K562 (cell line): ENCODE results near the gene SLC25A42. TPM values are rescaled to one million over a fixed set of nuclear protein-coding genes. Genes with fewer than 3 reads are reported as not detected.

Experiments used
- BMI1 ChIP-seq: fragments of 150-350 bp; IDR thresholded peaks from 2 replicates; pipeline ENCODE4 v1.6.1; 2014; ENCODE audit warnings: low read length
- CTCFL ChIP-seq: IDR thresholded peaks from 2 replicates; pipeline ENCODE4 v1.6.1; 2011; ENCODE audit warnings: borderline replicate concordance, low read depth, mild to moderate bottlenecking, moderate library complexity, low read length; ENCODE audit not compliant: insufficient read depth, poor library complexity, severe bottlenecking
- HNRNPH1 ChIP-seq: fragments of 200-400 bp; formaldehyde crosslinking; optimal IDR thresholded peaks from 2 replicates; pipeline ENCODE3; 2017; ENCODE audit warnings: low read depth, mild to moderate bottlenecking, low read length, moderate library complexity
- L3MBTL2 ChIP-seq: fragments of 450-650 bp; IDR thresholded peaks from 2 replicates; pipeline ENCODE4 v1.6.1; 2016; ENCODE audit warnings: mild to moderate bottlenecking, moderate library complexity
- MEIS2 ChIP-seq: fragments of 450-650 bp; IDR thresholded peaks from 2 replicates; pipeline ENCODE4 v1.6.1; 2014; ENCODE audit warnings: mild to moderate bottlenecking; ENCODE audit not compliant: partially characterized antibody
- NCOA1 ChIP-seq: fragments of 450-650 bp; IDR thresholded peaks from 2 replicates; pipeline ENCODE4 v1.6.1; 2016; ENCODE audit warnings: low read depth
- NFIC ChIP-seq: fragments of 450-650 bp; IDR thresholded peaks from 2 replicates; pipeline ENCODE4 v1.6.1; 2017; ENCODE audit warnings: mild to moderate bottlenecking, inconsistent platforms
- PBX2 ChIP-seq, 2 experiments: IDR thresholded peaks in 1 of 2; conservative IDR thresholded peaks in 1 of 2; 2 replicates each; pipeline ENCODE4 v1.6.1; 2016; ENCODE audit warnings: low read depth in 2 of 2, mild to moderate bottlenecking in 1 of 2, missing compliant biosample characterization in 1 of 2, missing genetic modification characterization in 1 of 2, moderate library complexity in 1 of 2
- PHB2 ChIP-seq: fragments of 450-650 bp; IDR thresholded peaks from 2 replicates; pipeline ENCODE4 v1.6.1; 2017; ENCODE audit warnings: low read depth
- PPARD ChIP-seq: fragments of 250-450 bp; sonication (Bioruptor Pico); IDR thresholded peaks from 2 replicates; pipeline ENCODE4 v1.8.0; 2022; ENCODE audit warnings: inconsistent platforms, mild to moderate bottlenecking, moderate library complexity
- SMARCB1 ChIP-seq: IDR thresholded peaks from 2 replicates; pipeline ENCODE4 v1.6.1; 2011; ENCODE audit warnings: improper control_type of control experiment, low read depth; ENCODE audit not compliant: insufficient read length
- TAF1 ChIP-seq: IDR thresholded peaks from 2 replicates; pipeline ENCODE4 v1.6.1; 2011; ENCODE audit warnings: mild to moderate bottlenecking, low read length, moderate library complexity; ENCODE audit not compliant: insufficient read depth, control insufficient read depth, severe bottlenecking; ENCODE audit errors: extremely low read depth
- TSHZ1 ChIP-seq: fragments of 250-450 bp; sonication (Bioruptor Pico); IDR thresholded peaks from 2 replicates; pipeline ENCODE4 v1.4.0; 2020; ENCODE audit warnings: mild to moderate bottlenecking, moderate library complexity
- ZKSCAN8 ChIP-seq: fragments of 200-800 bp; sonication (Bioruptor generic); IDR thresholded peaks from 2 replicates; pipeline ENCODE4 v1.6.1; 2016; ENCODE audit warnings: missing genetic modification characterization, missing compliant biosample characterization
- ZNF140 ChIP-seq: fragments of 250-450 bp; sonication (Bioruptor Pico); IDR thresholded peaks from 2 replicates; pipeline ENCODE4 v1.8.0; 2021; ENCODE audit warnings: moderate library complexity, mild to moderate bottlenecking, inconsistent platforms
- polyA plus RNA-seq, 8 experiments: library from polyadenylated mRNA; depleted of rRNA in 4 of 8; stranded (reverse) in 5 of 8; unstranded in 3 of 8; fragments of >200 nt; fragmentation: Nextera tagmentation in 2 of 8; fragmentation: Illumina TruSeq in 1 of 8; extraction: Ambion mirVana in 2 of 8; extraction: Trizol in 1 of 8; gene quantifications; 2 replicates each; pipeline versions ENCODE4 v1.2.1 to v1.2.3, GENCODE V29; 2011 to 2014; ENCODE audit warnings: inconsistent platforms in 1 of 8, missing spikeins in 1 of 8
- total RNA-seq, 7 experiments: library from RNA; depleted of rRNA in 6 of 7; stranded (reverse); fragments of >200 nt in 6 of 7; fragmentation: Illumina TruSeq in 2 of 7; extraction: Trizol in 2 of 7; gene quantifications; 2 replicates each; pipeline versions ENCODE4 v1.2.1 to v1.2.3, GENCODE V29; 2011 to 2021; ENCODE audit warnings: low replicate concordance in 1 of 7
- TF ChIP-seq, protein P1 (sequence below): fragments of 450-650 bp; IDR thresholded peaks from 2 replicates; pipeline ENCODE4 v1.6.1; 2016; ENCODE audit warnings: antibody characterized with exemption

Gene SLC25A42
- total and polyA plus RNA-seq, 9 of the 15 experiments (the other 6 are each of a cell fraction or from before 2014, with no cell fraction given) = 0.59 to 32.2 (median 14.1) TPM

DNA sequence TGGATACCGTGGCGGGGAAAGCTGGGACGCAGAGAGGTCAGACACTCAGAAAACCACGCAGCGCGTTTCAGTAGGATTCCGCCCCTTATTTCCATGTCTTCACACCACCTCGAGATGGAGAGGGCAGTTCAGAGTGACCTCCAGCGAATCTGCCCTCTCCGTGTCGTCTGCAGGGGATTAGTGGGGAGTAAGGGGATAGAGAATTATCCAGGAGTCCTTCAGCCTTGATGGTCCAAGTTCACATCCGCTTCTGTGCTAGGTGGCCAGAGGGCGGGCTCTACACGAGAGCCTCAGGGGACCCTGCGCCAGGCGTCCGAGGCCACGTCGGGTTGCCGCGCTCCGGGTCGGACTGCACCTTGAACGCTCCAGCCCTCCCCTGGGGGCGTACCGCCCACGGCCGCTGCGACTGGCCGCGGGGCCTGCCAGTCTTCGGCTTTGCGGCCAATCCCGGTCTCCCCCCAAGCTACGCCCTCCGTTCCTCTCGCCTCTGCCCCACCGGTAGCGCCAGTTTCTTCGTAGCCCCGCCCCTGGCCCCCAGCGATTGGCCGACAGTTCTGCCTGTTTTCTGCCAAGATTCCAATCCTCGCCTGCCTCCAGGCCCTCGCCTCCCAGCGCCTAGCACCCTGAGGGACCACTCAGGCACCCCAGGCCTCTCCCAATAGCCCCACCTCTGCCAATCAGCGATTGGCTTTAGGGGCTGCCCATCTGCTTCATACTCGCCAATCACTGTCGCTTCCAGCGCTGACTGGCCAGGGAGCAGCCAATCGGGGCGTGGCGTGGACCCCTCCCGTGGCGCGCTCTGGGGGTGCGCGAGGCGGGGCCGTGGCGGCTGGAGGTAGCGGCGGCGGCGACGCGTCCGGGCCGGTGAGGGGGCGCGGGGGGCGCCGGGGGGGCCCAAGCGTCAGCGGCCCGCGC, at the start of gene SLC25A42 (continued):
- TF ChIP-seq, protein P1, sequence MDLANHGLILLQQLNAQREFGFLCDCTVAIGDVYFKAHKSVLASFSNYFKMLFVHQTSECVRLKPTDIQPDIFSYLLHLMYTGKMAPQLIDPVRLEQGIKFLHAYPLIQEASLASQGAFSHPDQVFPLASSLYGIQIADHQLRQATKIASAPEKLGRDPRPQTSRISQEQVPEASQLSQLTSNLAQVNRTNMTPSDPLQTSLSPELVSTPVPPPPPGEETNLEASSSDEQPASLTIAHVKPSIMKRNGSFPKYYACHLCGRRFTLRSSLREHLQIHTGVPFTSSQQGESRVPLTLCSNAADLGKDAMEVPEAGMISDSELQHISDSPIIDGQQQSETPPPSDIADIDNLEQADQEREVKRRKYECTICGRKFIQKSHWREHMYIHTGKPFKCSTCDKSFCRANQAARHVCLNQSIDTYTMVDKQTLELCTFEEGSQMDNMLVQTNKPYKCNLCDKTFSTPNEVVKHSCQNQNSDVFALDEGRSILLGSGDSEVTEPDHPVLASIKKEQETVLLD = no peak
- TF ChIP-seq HNRNPH1 = no peak
- TF ChIP-seq L3MBTL2 = peak; percentile 83
- no peak for TF ChIP-seq BMI1
- peak; percentile 24 for TF ChIP-seq MEIS2
- no peak for TF ChIP-seq SMARCB1
- TF ChIP-seq TSHZ1 (CRISPR knock-in tag) = no peak
- TF ChIP-seq CTCFL = no peak
- peak; percentile 93 for TF ChIP-seq PBX2 (CRISPR knock-in tag; IDR thresholded peaks at IDR 0.05; ENCODE audit: low read depth)
- peak; percentile 100 for TF ChIP-seq PBX2 (tag; conservative IDR thresholded peaks at IDR 0.05; ENCODE audit: low read depth)
- TF ChIP-seq NCOA1 = no peak
- no peak for TF ChIP-seq PHB2
- peak; percentile 61 for TF ChIP-seq TAF1
- peak; percentile 52 for TF ChIP-seq NFIC
- TF ChIP-seq ZKSCAN8 (CRISPR knock-in tag) = no peak
- no peak for TF ChIP-seq PPARD (CRISPR knock-in tag)
- TF ChIP-seq ZNF140 (CRISPR knock-in tag) = no peak
